ENCODE results near the gene KHDC3L.

The KHDC3L gene

GRCh38 chr6:73362358-73362757 is at the start of gene KHDC3L:
Gene KHDC3L (plus strand): TSS chr6:73362658. CDS start chr6:73362730, 72 bp downstream.
- Mint-ChIP-seq H3K27ac (no peak within 1 kb of the TSS), H3K4me3 (no peak within 1 kb of the TSS), H3K36me3 (no peaks in the 10 kb centered on the region), H3K9me3 (no peaks in the 10 kb centered on the region), H3K27me3 (peaks cover 11 to 14% of the 10 kb centered on the region in 2 donors), H3K4me1 (no peaks in the 10 kb centered on the region)
- no peak for ATAC-seq (replicated peaks)
- no peak for DNase-seq

GRCh38 chr6:73314577-73315492 is 47.6 kb upstream of the KHDC3L start:
- peak overlapping the region; percentile 55 to 71 for H3K4me3 Mint-ChIP-seq
- peaks cover 7 to 9% of the 10 kb centered on the region in 2 donors for H3K4me1 Mint-ChIP-seq
- H3K36me3 Mint-ChIP-seq = peaks cover 0 to 2% of the 10 kb centered on the region in 2 donors
- peak in 1 of 2 donors; percentile 31 for ATAC-seq (replicated peaks)
- H3K27me3 Mint-ChIP-seq = peaks cover 33 to 56% of the 10 kb centered on the region in 2 donors
- DNase-seq = no peak
- H3K27ac Mint-ChIP-seq = no peak overlapping the region
- H3K9me3 Mint-ChIP-seq = peaks cover 2 to 4% of the 10 kb centered on the region in 2 donors

GRCh38 chr6:73323323-73323722 is 39.1 kb upstream of the KHDC3L start:
- Mint-ChIP-seq H3K36me3 (no peaks in the 10 kb centered on the region), H3K27ac (no peak overlapping the region), H3K27me3 (peaks cover 0 to 6% of the 10 kb centered on the region in 2 donors), H3K4me3 (no peak overlapping the region), H3K9me3 (no peaks in the 10 kb centered on the region), H3K4me1 (no peaks in the 10 kb centered on the region)
- ATAC-seq (replicated peaks) = no peak
- DNase-seq = no peak

- H3K4me1 Mint-ChIP-seq = no peaks in the 10 kb centered on the region
- H3K27ac Mint-ChIP-seq = no peak overlapping the region
Measured at GRCh38 chr6:73325656-73326055, 36.8 kb upstream of the KHDC3L start.

GRCh38 chr6:73328790-73329189 is 33.7 kb upstream of the KHDC3L start:
- H3K9me3 Mint-ChIP-seq = no peaks in the 10 kb centered on the region
- ATAC-seq (replicated peaks) = no peak
- H3K27ac Mint-ChIP-seq = no peak overlapping the region
- no peak for DNase-seq
- H3K27me3 Mint-ChIP-seq = peaks cover 18 to 19% of the 10 kb centered on the region in 2 donors
- H3K4me1 Mint-ChIP-seq = no peaks in the 10 kb centered on the region
- H3K36me3 Mint-ChIP-seq = no peaks in the 10 kb centered on the region
- no peak overlapping the region for H3K4me3 Mint-ChIP-seq

More at GRCh38 chr6:73325656-73326055, 36.8 kb upstream of the KHDC3L start:
- no peaks in the 10 kb centered on the region for H3K36me3 Mint-ChIP-seq
- DNase-seq (no peak), ATAC-seq (replicated peaks) (no peak)
- H3K9me3 Mint-ChIP-seq = no peaks in the 10 kb centered on the region
- H3K4me3 Mint-ChIP-seq = no peak overlapping the region
- peaks cover 0 to 19% of the 10 kb centered on the region in 2 donors for H3K27me3 Mint-ChIP-seq

GRCh38 chr6:73329201-73329600 is 33.3 kb upstream of the KHDC3L start:
- no peak for ATAC-seq (replicated peaks)
- no peak for DNase-seq
- Mint-ChIP-seq H3K9me3 (no peaks in the 10 kb centered on the region), H3K27me3 (peaks cover 18 to 19% of the 10 kb centered on the region in 2 donors), H3K4me1 (no peaks in the 10 kb centered on the region), H3K36me3 (no peaks in the 10 kb centered on the region), H3K27ac (no peak overlapping the region), H3K4me3 (no peak overlapping the region)

- no peaks in the 10 kb centered on the region for H3K36me3 Mint-ChIP-seq
- DNase-seq (no peak), ATAC-seq (replicated peaks) (peak in 1 of 2 donors; percentile 23)
- H3K4me3 Mint-ChIP-seq = no peak overlapping the region
- H3K4me1 Mint-ChIP-seq = no peaks in the 10 kb centered on the region
- H3K27ac Mint-ChIP-seq = no peak overlapping the region
- H3K27me3 Mint-ChIP-seq = peaks cover 0 to 6% of the 10 kb centered on the region in 2 donors
- H3K9me3 Mint-ChIP-seq = no peaks in the 10 kb centered on the region
Measured at GRCh38 chr6:73339340-73339739, 23.1 kb upstream of the KHDC3L start.

GRCh38 chr6:73340048-73340447 is 22.4 kb upstream of the KHDC3L start:
- Mint-ChIP-seq H3K36me3 (no peaks in the 10 kb centered on the region), H3K9me3 (no peaks in the 10 kb centered on the region), H3K27me3 (peaks cover 0 to 6% of the 10 kb centered on the region in 2 donors), H3K27ac (no peak overlapping the region), H3K4me3 (no peak overlapping the region), H3K4me1 (no peaks in the 10 kb centered on the region)
- ATAC-seq (replicated peaks) (no peak), DNase-seq (no peak)

GRCh38 chr6:73341335-73341734 is 21.1 kb upstream of the KHDC3L start:
- Mint-ChIP-seq H3K4me1 (no peaks in the 10 kb centered on the region), H3K9me3 (no peaks in the 10 kb centered on the region), H3K27ac (no peak overlapping the region), H3K36me3 (no peaks in the 10 kb centered on the region), H3K4me3 (no peak overlapping the region), H3K27me3 (peaks cover 0 to 6% of the 10 kb centered on the region in 2 donors)
- ATAC-seq (replicated peaks) (no peak), DNase-seq (no peak)

GRCh38 chr6:73342174-73342573 is 20.3 kb upstream of the KHDC3L start:
- DNase-seq (no peak), ATAC-seq (replicated peaks) (no peak)
- Mint-ChIP-seq H3K27ac (no peak overlapping the region), H3K27me3 (peaks cover 6 to 10% of the 10 kb centered on the region in 2 donors), H3K4me3 (no peak overlapping the region), H3K4me1 (no peaks in the 10 kb centered on the region), H3K9me3 (no peaks in the 10 kb centered on the region), H3K36me3 (no peaks in the 10 kb centered on the region)

GRCh38 chr6:73343164-73343563 is 19.3 kb upstream of the KHDC3L start:
- Mint-ChIP-seq H3K9me3 (no peaks in the 10 kb centered on the region), H3K27me3 (peaks cover 10 to 14% of the 10 kb centered on the region in 2 donors), H3K36me3 (no peaks in the 10 kb centered on the region), H3K4me3 (no peak overlapping the region), H3K4me1 (no peaks in the 10 kb centered on the region), H3K27ac (no peak overlapping the region)
- no peak for ATAC-seq (replicated peaks)
- DNase-seq = no peak

GRCh38 chr6:73348550-73349204 is 13.8 kb upstream of the KHDC3L start:
- ATAC-seq (replicated peaks) = no peak
- Mint-ChIP-seq H3K27ac (no peak overlapping the region), H3K4me1 (no peaks in the 10 kb centered on the region), H3K36me3 (no peaks in the 10 kb centered on the region), H3K9me3 (no peaks in the 10 kb centered on the region), H3K27me3 (peaks cover 33 to 48% of the 10 kb centered on the region in 2 donors), H3K4me3 (no peak overlapping the region)
- no peak for DNase-seq

GRCh38 chr6:73349311-73349710 is 13.1 kb upstream of the KHDC3L start:
- Mint-ChIP-seq H3K36me3 (no peaks in the 10 kb centered on the region), H3K4me1 (no peaks in the 10 kb centered on the region), H3K9me3 (no peaks in the 10 kb centered on the region), H3K4me3 (no peak overlapping the region), H3K27ac (no peak overlapping the region), H3K27me3 (peaks cover 33 to 49% of the 10 kb centered on the region in 2 donors)
- ATAC-seq (replicated peaks) = no peak
- no peak for DNase-seq

GRCh38 chr6:73353636-73354593 is 8.5 kb upstream of the KHDC3L start, which contains the start of gene DPPA5:
Gene DPPA5 (minus strand): TSS chr6:73354276. CDS start chr6:73354225, 51 bp downstream.
- ATAC-seq (replicated peaks) = no peak
- H3K4me1 Mint-ChIP-seq = no peaks in the 10 kb centered on the region

More at GRCh38 chr6:73353636-73354593, 8.5 kb upstream of the KHDC3L start, which contains the start of gene DPPA5:
- Mint-ChIP-seq H3K4me3 (no peak within 1 kb of the TSS), H3K36me3 (no peaks in the 10 kb centered on the region), H3K27ac (no peak within 1 kb of the TSS), H3K27me3 (peaks cover 28 to 53% of the 10 kb centered on the region in 2 donors), H3K9me3 (no peaks in the 10 kb centered on the region)
- no peak for DNase-seq
